Midbrain (tissue), 1 donor: ENCODE results near the gene COL27A1.
A peak's percentile ranks its signal among the peaks of the same experiment; 100 is the strongest.

Experiments used
- DNase-seq: peaks from one replicate; lab custom pipeline; 2025; lab: John Stamatoyannopoulos, UW

The COL27A1 gene

DNA sequence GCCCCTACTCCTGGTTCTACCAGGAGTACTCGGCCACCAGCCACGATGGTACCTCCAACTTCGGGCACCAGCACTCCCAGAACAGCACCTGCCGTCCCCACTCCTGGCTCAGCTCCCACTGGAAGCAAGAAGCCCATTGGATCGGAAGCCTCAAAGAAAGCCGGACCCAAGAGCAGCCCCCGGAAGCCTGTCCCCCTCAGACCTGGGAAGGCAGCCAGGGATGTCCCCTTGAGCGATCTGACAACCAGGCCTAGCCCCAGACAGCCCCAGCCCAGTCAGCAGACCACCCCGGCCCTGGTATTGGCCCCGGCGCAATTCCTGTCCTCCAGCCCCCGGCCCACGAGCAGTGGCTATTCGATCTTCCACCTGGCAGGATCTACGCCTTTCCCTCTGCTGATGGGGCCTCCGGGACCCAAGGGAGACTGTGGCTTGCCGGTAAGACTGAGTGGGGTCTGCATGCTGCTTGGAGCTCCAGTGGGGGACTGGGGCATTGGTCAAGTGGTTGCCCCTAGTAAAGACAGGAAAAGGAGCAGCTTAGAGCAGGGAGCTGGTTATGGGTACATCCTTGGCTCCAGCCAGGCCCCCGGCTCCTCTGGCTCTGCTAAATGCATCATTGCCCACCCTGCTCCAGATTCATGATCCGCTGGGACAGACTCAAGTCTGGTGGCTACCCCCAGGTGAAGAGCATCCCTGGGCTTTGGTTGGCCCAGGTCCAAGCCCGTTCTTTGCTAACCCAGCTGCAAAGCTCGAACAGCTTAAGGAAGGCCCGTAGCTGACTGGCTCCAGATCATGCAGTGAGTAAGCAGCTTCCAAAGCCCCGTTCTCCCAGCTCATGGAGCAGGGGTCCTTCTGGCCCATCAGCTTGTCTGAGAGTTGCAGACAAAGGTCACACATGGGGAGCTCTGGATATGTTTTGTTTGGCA is 14.0 kb downstream of the COL27A1 start:
- DNase-seq: no peak

DNA sequence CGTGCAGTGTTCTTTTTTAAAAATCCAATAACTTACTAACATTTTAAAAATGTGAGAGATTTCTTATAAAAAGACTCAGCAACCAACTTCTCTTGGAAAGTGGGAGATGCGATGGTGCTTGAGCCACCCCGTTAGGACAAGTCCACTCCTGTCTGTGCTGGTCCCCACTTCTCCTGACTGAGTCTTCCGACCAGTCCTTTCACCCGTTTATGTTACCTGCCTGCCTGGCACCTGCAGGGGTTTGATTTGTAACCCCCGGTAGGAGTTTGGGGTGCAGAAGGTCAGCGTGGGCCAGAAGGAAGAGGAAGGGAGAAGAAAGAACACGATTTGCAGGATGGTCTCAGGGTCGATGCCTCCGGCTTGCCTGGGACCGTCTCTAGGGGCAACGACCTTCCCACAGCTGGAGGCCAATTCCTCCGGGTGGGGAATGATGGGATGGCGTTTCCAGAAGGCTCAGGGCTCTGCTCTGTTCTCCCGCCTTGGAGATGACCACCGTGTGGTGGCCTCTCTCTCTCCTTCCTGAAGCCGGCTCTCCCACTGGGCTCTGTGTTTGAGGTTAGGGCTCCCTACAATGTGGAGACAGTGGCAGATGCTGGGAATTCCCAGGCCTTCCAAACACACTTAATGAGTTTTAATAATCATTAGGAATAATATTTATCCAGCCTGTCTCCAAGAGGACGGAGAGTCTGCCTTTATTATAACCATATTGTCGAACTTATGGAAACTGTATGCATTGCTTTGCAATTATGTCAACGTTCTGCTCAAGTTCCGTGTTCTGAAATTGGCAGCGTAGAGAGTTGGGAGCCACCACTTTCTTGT is 14.8 kb downstream of the COL27A1 start:
- no peak for DNase-seq

DNA sequence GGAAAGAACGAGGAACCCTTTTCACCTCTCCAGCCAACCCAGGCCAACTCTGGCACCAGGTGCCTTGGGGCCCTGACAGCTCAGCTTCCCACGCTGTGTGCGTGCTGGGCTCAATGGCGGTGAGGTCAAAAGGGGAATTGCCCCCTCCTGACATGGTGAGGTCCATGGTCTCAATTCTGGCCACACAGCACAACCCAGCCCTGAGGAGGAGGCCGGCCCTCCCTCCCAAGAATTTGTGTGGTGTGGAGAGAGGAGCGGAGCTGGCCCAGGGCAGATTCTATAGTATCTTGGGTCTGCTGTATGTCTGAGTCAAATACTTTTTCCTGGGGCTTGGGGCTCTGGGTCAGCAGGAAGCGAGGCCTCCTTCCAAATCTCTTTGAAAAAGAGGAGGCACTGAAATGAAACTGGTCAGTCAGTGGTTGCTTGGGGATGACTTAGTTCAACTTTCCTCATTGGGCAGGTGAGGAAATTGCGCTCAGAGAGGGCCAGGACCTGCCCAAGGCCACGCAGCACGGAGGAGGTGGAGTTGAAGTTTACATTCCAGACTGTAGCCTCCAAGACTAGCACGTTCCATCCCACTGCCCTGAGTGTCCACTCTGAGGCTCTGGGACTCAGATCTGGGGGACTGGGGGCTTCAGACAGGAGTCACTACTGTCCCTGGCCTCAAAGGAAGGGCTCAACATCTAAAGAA is 15.6 kb downstream of the COL27A1 start:
- no peak for DNase-seq

DNA sequence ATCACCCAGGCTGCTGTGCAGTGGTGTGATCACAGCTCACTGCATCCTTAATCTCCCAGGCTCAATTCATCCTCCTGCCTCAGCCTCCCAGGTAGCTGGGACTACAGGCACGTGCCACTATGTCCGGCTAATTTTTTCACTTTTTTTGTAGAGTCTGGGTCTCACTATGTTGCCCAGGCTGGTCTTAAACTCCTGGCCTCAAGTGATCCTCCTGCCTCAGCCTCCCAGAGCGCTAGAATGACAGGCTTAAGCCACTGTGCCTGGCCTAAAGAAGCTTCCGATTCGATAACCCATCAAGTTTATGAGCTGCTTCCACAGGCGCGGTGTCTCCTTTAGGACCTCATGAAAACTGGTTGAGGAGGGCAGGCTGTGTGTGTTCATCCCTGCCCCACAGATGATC is 16.2 kb downstream of the COL27A1 start:
- DNase-seq: no peak

DNA sequence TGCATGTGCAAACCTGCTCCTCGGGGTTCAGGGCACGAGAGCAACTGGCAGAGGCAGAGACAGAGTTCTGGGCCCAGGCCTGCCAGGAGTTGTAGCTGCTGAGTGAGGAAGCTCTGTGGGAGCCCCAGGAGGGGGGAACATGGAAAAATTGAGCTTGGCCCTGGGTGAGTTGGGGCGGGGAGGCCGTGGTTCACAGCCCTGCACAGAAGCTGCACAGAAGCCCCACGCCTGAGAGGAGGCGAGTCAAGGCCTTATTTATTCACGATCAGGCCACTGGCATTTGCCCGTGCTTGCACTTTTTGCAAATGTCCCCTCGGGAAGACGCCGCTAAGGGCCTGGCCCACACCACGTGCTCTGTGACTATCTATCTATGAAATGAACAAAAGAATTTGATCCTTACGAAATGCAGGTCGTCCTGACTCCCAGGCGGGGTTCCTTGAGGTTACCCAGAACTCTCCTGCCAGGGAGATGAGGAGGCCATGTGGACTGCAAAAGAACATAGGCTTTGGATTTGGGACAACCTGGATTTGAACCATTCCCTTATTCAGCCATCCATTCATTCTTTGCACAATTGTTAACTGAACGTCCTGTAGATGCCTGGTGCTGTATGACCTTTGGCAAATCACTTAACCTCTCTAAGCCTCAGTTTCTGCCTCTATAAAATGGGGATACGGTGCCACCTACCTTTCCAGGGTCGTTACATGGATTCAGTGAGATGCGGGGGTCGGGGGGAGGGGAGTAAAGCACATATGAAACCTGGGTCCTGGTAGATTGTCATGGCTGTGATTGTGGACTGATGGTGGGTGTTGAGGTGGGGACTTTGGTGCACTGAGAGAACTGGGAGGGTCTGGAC is 17.9 kb downstream of the COL27A1 start:
- no peak for DNase-seq

DNA sequence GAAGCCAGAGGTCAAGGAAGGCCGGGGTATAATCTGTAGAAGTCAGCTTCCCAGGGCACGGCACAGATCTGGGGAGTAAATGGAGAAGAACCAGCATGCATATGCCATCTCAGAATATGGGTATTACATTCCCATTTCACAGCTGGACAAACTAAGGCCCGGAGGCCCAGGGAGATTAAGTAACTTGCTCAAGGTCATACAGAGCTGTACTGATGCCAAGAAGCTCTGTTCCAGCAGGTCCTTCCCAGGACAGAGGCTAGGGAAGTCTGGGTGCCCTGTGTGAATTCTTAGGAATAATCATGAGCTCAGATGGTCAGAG is 19.2 kb downstream of the COL27A1 start:
- DNase-seq: no peak

DNA sequence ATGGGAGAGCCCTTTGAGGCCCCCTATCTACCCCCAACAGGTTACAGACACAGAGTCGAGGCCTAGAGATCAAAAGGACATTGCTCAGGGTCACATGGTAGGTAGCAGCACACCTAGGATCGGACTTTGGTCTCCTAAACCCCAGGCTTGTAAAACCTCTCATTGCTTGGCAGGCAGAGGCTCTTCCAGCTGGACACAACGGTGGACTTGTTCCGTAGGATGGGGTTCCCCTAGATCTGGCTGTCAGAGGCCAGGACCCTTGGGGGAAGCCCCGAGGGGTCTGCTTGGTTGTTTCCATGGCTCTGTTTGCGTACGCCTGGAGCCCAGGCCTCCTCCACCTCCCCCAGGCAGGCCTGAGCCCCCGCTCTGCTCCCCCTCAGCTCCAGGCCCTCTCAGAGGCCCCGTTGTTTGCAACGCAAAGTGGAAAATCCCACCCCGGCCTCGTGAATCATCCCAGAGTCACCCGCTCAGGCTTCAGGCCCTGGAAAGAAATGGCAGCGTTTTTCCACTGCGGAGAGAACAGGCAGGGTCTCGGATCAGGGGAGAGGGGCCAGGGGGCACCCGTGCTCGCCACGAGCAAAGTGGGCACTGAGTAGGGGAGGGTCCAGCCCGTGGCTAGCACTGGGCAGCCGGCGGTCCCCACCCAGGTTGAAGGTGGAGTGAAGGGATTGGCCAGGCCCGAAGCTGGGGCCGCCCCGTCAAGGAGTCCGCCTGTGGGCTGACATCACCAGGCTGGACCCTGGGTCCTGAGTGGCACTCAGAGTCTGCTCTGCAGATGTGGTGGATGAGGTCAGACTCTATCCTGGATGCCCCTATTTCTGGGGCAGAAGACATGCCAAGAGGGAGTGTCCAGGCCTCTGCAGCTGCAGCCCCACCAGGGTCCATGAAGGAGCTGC is 19.8 kb downstream of the COL27A1 start:
- peak; percentile 19 for DNase-seq

DNA sequence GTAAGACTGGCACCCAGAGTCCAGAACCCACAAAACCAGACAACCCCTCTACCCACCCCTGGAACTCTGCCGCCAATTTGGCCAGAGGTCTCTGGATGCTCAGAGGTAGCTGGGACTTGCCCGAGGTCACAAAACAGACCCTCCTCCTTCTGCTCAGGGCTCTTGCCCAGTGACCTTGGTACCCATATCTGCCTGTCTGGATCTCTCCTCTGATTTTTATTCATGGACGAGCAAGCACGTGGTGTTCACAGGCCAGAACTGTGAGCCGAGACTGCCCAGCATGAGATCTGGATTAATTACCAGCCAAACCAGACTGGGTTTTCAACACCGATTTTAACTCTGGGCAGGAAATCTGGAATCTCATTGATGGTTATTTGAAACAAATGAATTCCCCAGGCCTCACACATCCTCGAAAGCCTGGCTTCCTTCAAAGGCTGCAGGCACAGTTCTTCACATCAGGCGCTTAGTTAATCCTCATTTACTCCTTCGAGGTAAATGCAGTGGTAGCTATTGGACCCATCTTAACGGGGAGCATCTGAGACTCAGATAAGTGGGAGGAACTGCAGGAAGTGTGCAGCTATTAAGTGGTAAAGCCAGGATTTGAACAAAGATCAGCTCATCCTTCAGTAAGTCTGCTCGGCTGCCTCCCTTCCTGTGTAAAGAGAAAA is 21.4 kb downstream of the COL27A1 start:
- no peak for DNase-seq

DNA sequence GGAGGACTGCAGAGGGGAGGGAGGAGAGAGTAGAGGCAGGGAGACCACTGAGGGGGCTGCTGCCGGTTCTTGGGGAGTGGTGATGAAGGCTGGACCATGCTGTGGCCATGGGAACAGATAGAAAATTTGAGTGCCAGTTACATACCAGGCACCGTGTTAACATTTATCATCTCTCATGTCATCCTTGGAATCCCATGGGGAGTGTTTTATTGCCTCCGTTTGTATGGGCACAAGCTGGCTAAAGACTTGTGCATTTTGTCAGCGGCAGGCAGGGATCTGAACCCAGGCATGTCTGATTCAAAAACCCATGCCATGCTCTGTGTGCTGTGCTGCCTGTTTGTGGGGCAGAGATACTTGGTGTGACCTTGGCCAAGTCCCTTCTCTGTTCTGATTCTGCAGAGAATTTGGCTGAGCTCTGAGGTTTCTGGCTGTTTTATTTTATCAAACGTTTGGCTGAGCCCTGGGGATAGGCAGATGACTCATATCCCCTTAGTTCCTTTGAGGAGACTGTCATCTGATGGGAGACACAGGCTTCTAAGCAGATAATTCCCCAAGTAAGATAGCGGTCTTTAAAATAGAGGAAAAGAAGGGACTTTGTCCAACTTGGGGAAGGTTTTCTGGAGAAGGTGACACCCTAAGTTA is 22.2 kb downstream of the COL27A1 start:
- no peak for DNase-seq

DNA sequence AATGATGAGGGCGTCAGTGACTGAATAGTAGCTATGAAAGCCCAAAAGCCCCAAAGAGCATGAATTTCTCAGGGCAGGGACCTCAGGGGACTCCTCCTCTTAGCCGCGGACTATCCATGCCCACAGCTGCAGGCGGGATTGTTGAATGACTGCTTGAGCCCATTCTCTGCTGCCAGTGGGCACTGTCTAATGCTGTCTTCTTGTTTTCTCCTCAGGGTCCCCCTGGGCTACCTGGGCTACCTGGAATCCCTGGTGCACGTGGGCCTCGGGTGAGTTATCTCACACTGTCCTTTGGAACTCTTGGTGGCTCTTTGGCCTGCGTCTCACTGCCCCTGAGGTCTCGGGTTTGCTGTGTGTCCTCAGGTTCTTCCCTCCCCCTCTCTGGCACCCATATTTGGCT is 22.7 kb downstream of the COL27A1 start:
- no peak for DNase-seq

DNA sequence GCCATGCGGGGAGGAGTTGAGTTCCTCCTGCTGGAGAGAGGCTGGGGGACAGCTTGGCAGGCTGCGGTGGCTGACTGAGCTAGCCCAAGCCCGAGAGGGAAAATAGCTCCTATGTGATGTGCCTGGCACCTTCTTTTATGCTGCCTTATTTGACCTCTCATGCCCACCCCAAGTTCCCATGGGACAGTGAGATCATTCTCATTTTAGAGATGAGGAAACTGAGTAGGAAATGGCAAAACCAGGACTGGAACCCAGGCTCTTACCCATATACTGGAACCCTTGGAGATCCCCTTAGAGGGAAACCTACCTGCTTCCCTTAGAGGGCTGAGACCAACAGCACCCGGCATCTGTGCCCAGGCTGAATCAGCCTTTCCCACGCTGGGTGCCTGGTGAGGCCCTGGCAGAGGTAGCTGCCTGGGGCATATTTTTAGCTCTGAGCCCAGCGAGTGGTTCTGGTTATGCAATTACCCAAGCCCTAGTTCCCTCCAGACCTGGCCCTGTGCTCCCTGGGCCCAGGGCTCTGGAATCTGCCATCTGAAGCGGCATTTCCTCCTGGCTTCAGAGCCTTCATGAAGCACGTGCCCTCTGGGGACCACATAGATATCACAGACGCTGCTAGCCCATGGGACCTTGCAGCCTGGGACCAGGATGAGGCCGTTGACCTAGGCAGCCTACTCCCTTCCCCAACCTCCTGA is 23.6 kb downstream of the COL27A1 start:
- no peak for DNase-seq

DNA sequence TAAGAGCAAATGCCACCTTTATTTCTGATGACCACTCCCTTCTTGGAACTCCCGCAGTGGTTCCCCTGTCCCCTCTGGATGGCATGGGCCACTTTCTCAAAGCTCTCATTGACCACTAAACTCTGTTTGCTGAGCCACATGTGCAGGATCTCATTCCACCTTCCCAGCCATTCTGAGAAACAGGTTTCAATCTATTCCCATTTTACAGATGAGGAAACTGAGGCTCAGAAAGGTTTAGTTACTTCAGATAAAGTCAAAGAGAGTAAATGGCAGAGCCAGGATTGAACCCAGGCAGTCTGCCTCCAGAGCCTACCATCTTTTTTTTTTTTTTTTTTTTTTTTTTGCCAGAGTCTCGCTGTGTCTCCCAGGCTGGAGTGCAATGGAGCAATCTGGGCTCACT is 24.2 kb downstream of the COL27A1 start:
- no peak for DNase-seq

DNA sequence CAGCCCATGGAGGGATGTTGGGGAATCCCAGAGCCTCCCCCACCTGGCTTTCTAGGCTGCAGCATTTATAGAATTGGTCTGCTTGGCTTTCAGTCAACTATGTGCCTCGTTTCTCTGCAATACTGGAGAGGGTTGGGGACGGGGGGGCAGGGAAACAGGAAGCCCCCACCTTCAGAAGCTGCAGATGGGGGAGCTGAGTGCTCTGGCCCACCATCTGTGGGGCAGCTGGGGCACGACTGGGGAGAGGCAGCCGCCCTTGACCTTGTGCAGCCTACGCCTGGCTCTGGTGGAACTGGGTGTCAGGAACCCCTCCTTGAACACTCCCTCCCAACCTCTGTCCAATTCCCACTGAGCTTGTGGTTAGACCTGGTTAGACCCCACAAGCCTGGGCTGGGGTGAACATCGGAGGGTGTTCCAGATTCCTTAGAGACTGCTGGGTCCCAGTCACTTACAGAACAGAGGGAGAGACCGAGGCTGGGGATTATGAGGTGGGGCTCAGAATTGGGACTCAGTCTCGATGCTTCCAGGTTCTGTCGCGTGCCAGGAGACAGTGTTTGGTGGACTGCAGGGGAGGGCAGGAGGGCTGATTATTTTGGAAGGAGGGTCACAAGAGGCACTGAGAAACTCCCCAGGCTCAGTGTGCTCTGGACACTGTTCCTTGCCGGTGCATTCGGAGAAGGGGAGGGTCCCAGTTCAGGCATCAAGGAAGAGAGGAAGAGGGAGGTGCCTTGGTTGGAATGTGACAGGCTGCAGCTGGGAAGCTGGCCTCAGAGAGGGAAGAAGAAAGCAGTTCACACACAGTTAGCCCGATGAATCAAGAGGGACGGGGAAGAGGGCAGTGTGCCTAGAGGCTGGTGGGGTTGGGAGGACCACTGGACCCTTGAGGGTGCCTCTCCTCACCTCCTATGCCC is 25.6 kb downstream of the COL27A1 start:
- DNase-seq: no peak

DNA sequence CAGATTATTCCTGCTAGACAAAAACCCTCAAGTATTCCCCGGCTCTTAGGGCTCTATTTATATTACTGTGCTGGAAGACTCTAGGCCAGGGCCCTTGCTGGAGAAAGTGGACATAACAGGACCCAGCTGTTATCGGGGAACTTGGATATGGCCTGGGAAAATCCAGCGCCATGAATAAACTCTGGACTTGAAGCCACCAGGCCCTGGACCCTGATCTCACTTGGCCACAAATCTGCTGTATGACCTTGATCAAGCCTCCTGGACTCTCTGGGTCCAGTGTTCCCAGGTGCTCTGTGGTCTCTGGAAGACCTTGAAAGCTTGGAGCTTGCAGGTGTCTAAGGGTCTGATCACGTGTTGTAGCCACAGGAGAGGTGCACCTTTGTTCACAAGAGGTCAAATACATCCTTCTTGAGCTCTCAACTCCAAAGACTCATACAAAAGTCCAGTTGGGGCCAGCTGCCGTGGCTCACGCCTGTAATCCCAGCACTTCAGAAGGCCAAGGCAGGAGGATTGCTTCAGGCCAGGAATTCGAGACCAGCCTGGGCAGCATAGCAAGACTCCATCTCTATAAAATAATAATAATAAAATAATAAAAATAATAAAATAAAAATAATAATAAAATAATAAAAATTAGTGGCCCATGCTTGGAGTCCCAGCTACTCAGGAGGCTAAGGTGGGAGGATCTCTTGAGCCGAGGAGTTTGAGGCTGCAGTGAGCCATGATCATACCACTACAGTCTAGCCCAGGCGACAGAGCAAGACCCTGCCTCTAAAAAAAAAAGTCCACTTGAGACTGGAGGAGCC is 26.5 kb downstream of the COL27A1 start:
- DNase-seq: no peak

DNA sequence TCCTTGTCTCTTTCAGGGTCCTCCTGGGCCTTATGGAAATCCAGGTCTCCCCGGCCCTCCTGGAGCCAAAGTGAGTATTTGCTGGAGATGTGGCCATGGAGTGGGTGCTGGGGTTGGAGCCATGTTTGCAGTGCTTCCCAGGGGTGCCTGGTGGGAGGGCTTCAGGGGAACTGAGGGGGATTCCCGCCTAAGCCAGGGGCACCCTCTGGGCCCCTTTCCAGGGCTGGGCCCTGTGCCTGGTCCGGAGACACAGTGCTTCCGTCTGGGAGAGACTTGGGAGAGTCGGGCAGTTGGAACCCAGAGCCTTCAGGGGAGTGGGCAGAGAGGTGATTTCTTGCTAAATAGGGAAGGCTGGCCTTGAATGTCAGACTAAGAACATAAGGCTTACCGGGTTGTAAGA is 27.7 kb downstream of the COL27A1 start:
- DNase-seq: no peak

DNA sequence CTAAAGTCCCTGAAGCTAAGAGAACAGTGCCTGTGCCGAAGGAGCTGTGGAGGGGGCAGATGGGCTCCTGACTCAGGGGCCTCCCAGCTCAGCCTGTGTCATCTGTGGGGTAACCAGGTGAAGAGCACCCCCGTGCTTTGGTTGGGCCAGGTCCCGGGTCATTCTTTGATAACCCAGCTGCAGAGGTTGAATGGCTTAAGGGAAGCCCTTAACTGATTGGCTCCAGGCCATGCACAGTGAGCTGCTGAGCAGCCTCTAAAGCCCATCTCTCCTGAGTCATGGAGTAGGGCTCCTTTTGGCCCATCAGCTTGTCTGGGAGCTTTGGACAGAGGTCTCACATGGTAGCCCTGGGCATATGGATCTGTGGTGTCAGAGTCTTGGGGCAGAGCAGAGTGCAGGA is 28.7 kb downstream of the COL27A1 start:
- DNase-seq: no peak

DNA sequence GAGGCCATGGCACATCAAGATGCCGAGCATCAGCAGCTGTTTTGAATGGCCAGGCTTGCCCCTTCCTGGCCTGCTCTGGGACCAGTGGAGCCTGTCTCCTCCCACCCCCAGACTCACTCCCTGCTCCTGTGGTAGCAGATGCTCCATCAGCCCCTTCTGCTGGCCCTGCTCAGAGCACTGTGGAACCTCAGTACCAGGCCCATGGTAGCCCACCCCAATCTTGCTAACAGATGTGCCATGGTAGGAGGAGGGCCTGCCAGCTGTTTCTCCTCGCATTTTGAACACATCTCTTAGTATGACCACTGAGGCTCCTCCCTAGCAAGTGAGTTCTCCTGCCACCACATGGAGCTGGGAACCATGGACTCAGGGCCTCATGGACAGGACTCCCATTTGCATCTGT is 29.5 kb downstream of the COL27A1 start:
- DNase-seq: no peak
